Astrocyte of the cerebellum (primary cell): ENCODE measurements around the gene IFNLR1.

Experiments used
- DNase-seq: peaks from one replicate; pipeline ENCODE4 v3.0.0-alpha.2; 2011; ENCODE audit warnings: low read depth
- H3K4me3 ChIP-seq: 2 replicates; pipeline ENCODE4 v1.5.1; 2011; ENCODE audit warnings: mild to moderate bottlenecking, low read depth, low read length, moderate library complexity
- CTCF ChIP-seq: IDR thresholded peaks from 2 replicates; pipeline ENCODE4 v1.5.1; 2012; ENCODE audit warnings: low read length, low read depth, moderate library complexity, mild to moderate bottlenecking; ENCODE audit errors: missing control alignments
- in situ Hi-C: cut with HindIII; loops from 2 replicates; pipeline ENCODE4 v1.10.0; 2017; ENCODE audit warnings: low sequenced_read_pairs

Gene IFNLR1

GRCh38 chr1:24156542-24157260 lies 30.4 kb downstream of the IFNLR1 start:
- H3K4me3 ChIP-seq = no peak overlapping the region
- no peak for DNase-seq
- no peak for TF ChIP-seq CTCF
- in situ Hi-C loops = no loop called here

GRCh38 chr1:24155011-24155782 lies 31.9 kb downstream of the IFNLR1 start:
- in situ Hi-C loops = no loop called here
- DNase-seq = no peak
- H3K4me3 ChIP-seq = no peak overlapping the region
- TF ChIP-seq CTCF = peak; percentile 36

GRCh38 chr1:24154215-24154614 lies 32.9 kb downstream of the IFNLR1 start:
- no peak overlapping the region for H3K4me3 ChIP-seq
- in situ Hi-C loops = no loop called here

GRCh38 chr1:24152631-24153494 lies 34.2 kb downstream of the IFNLR1 start:
- TF ChIP-seq CTCF = no peak
- no peak overlapping the region for H3K4me3 ChIP-seq
- DNase-seq = no peak
- in situ Hi-C loops = no loop called here

More at GRCh38 chr1:24154215-24154614, 32.9 kb downstream of the IFNLR1 start:
- DNase-seq = peak; percentile 22
- no peak for TF ChIP-seq CTCF

- no peak overlapping the region for H3K4me3 ChIP-seq
- in situ Hi-C loops = no loop called here
- DNase-seq = no peak
- TF ChIP-seq CTCF = no peak
Observed at GRCh38 chr1:24151175-24151533, 35.9 kb downstream of the IFNLR1 start.
